SK-N-MC (cell line): Measurements from ENCODE around the gene LSAMP.

Experiments used
- EZH2 ChIP-seq: fragments of 200-600 bp; sonication (generic); IDR thresholded peaks from one replicate; pipeline ENCODE4 v1.6.1; 2017; ENCODE audit warnings: antibody characterized with exemption
- FOXP2 ChIP-seq: optimal IDR thresholded peaks from 2 replicates; pipeline ENCODE3; 2011; ENCODE audit warnings: mild to moderate bottlenecking, moderate library complexity; ENCODE audit not compliant: insufficient read depth; ENCODE audit errors: extremely low read length, control extremely low read depth
- POLR2AphosphoS5 ChIP-seq: IDR thresholded peaks from 2 replicates; pipeline ENCODE4 v1.6.1; 2012; ENCODE audit warnings: mild to moderate bottlenecking, low read depth, low read length, borderline replicate concordance

DNA sequence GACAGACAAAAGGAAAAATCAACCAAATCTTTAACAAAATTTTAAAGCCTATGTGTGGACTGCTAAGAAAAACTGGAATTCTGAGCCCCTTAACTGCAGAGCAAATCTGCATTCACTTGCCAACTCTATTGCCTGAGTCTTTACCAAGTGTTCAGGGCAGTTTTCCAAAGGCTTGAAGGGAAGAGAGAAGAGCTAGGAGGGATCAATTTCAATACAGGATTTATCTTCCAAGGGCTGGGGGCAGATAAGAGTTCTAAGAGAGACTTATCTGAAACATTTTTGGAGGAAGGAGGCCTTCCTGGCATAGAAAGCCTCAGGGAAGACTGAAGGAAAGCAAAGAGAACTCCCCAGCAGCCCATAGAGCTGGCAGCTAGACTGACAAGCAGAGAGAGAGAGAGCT, 31.4 kb upstream of the LSAMP start:
- TF ChIP-seq POLR2AphosphoS5 (no peak), EZH2 (no peak), FOXP2 (no peak)
